HEK293 (cell line): ENCODE data around the gene IL12B.

Source experiments
- CTCF ChIA-PET: fragments of 350-600 bp; formaldehyde crosslinking; extraction: SDS; loops from one replicate; lab custom pipeline; 2021; ENCODE audit warnings: antibody characterized with exemption; lab: Yijun Ruan, JAX
- POLR2A ChIA-PET: fragments of 300-600 bp; formaldehyde crosslinking; extraction: SDS; loops from one replicate; lab custom pipeline; 2020; ENCODE audit warnings: antibody characterized with exemption, inconsistent platforms; lab: Yijun Ruan, JAX
- H3K27ac ChIP-seq: fragments of 200-500 bp; sonication (Bioruptor generic); 2 replicates; pipeline ENCODE4 v1.5.1; 2014; ENCODE audit warnings: low read depth, low read length, control low read depth, inconsistent platforms; ENCODE audit errors: extremely low read depth
- H3K36me3 ChIP-seq, 2 experiments: fragments of 200-500 bp in 1 of 2; sonication (Bioruptor generic) in 1 of 2; 1 replicate in 1 of 2; 2 replicates in 1 of 2; pipeline ENCODE4 v1.5.1; 2014 to 2017; ENCODE audit warnings: inconsistent platforms in 2 of 2, low read length in 2 of 2; ENCODE audit not compliant: control insufficient read depth in 2 of 2, insufficient read depth in 1 of 2
- H3K4me1 ChIP-seq: fragments of 200-500 bp; sonication (Bioruptor generic); 2 replicates; pipeline ENCODE4 v1.5.1; 2014; ENCODE audit warnings: mild to moderate bottlenecking, low read length, inconsistent platforms; ENCODE audit not compliant: control insufficient read depth, insufficient read depth
- H3K4me3 ChIP-seq: 2 replicates; pipeline ENCODE4 v1.5.1; 2011; ENCODE audit warnings: low read depth, mild to moderate bottlenecking, control low read depth, low read length, moderate library complexity
- H3K9me3 ChIP-seq: fragments of 200-500 bp; sonication (Bioruptor generic); 2 replicates; pipeline ENCODE4 v1.5.1; 2014; ENCODE audit warnings: low read depth, low read length, inconsistent platforms; ENCODE audit not compliant: control insufficient read depth, insufficient read depth
- HOXC10 ChIP-seq: sonication (generic); formaldehyde crosslinking; IDR thresholded peaks from 2 replicates; pipeline ENCODE4 v1.8.1; 2023; ENCODE audit warnings: mild to moderate bottlenecking, missing genetic modification reagents
- KLF10 ChIP-seq: fragments of 450-650 bp; IDR thresholded peaks from 2 replicates; pipeline ENCODE4 v1.5.1; 2018; ENCODE audit warnings: missing biosample characterization, mild to moderate bottlenecking, missing genetic modification characterization
- KLF9 ChIP-seq: fragments of 450-650 bp; formaldehyde crosslinking; IDR thresholded peaks from 2 replicates; pipeline ENCODE4 v1.5.1; 2016; ENCODE audit warnings: missing biosample characterization, missing genetic modification characterization, low read depth
- PRDM1 ChIP-seq: fragments of 450-650 bp; formaldehyde crosslinking; IDR thresholded peaks from 2 replicates; pipeline ENCODE4; 2016; ENCODE audit warnings: missing biosample characterization, missing genetic modification characterization
- YY1 ChIP-seq: fragments of 450-650 bp; formaldehyde crosslinking; IDR thresholded peaks from 2 replicates; pipeline ENCODE4 v1.5.1; 2018; ENCODE audit warnings: missing biosample characterization, missing genetic modification characterization
- YY2 ChIP-seq: fragments of 450-650 bp; formaldehyde crosslinking; IDR thresholded peaks from 2 replicates; pipeline ENCODE4 v1.5.1; 2016; ENCODE audit warnings: missing biosample characterization, missing genetic modification characterization
- ZNF157 ChIP-seq: fragments of 450-650 bp; formaldehyde crosslinking; IDR thresholded peaks from 2 replicates; pipeline ENCODE4 v1.5.1; 2016; ENCODE audit warnings: missing biosample characterization, missing genetic modification characterization
- ZNF223 ChIP-seq: fragments of 450-650 bp; formaldehyde crosslinking; IDR thresholded peaks from 2 replicates; pipeline ENCODE4 v1.5.1; 2016; ENCODE audit warnings: missing biosample characterization, missing genetic modification characterization
- ZNF561 ChIP-seq: fragments of 450-650 bp; IDR thresholded peaks from 2 replicates; pipeline ENCODE4 v1.5.1; 2018; ENCODE audit warnings: missing biosample characterization, missing genetic modification characterization, borderline replicate concordance
- TF ChIP-seq, protein P1 (sequence below): fragments of 450-650 bp; formaldehyde crosslinking; IDR thresholded peaks from 2 replicates; pipeline ENCODE4 v1.5.1; 2016; ENCODE audit warnings: missing biosample characterization, missing genetic modification characterization
- TF ChIP-seq, protein P2 (sequence below): fragments of 450-650 bp; formaldehyde crosslinking; IDR thresholded peaks from 2 replicates; pipeline ENCODE4 v1.5.1; 2016; ENCODE audit warnings: missing biosample characterization, missing genetic modification characterization, borderline replicate concordance
- TF ChIP-seq, protein P3 (sequence below): fragments of 450-650 bp; formaldehyde crosslinking; conservative IDR thresholded peaks from 2 replicates; pipeline ENCODE4 v1.5.1; 2016; ENCODE audit warnings: low read depth, missing biosample characterization, missing genetic modification characterization

Gene IL12B

DNA sequence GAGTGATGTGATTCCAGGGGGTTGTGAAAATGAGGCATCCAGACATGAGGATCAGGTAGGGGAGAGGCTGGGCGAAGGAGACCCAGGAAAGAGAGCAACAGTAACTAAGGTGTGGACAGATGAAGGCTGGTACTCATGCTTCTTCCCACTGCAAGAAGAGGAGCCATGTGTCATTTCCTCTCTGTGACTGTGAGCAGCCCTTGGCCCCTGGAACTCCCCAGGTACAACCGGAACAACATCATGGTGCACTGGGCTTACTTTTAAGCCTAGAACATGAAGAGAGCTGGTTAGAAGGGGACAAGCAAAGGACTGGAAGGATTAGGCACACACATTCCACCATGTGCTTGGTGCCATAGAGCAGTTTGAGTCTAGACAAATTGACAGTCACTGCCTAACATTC lies 10.9 kb upstream of the IL12B start:
- Histone ChIP-seq H3K36me3 (no peaks in the 10 kb centered on the region), H3K4me1 (peaks cover 6% of the 10 kb centered on the region), H3K9me3 (no peaks in the 10 kb centered on the region), H3K27ac (peak overlapping the region; percentile 10; the same call in 1 of the 2 replicates), H3K4me3 (no peak overlapping the region)
- ChIA-PET POLR2A (interaction anchor here (2.1 kb wide), 1 partner anchor 9 kb away, joined by 8 read pairs; no protein-coding TSS in a partner anchor), CTCF (interaction anchor here (0.6 to 3.3 kb wide), 2 partner anchors 9 to 1025 kb away, joined by 3 to 22 read pairs; no protein-coding TSS in a partner anchor)
- TF ChIP-seq ZNF223 (tag by site-specific recombination): peak; percentile 28; the same call in 1 of the 2 replicates
- TF ChIP-seq KLF10 (tag by site-specific recombination): no peak

DNA sequence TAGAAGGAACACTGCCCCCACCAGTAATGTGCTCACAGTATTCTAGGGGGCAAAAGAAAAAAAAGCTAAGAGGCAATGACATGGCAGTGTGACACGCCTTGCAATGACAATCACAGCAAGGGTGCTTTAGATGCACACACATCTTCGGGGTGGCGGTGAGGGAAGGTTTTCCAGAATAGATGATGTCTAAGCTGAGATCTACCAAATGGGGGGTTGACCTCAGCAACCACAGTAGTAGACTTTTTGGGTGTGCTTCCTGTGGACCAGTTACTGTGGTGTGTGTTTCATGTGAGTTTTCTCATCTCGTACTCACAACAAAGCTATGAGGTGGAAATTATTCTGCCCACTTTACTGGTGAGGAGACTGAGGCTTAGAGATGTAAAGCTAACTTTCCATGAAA lies 10.2 kb upstream of the IL12B start:
- Histone ChIP-seq H3K9me3 (no peaks in the 10 kb centered on the region), H3K27ac (no peak overlapping the region), H3K36me3 (no peaks in the 10 kb centered on the region), H3K4me1 (peaks cover 6% of the 10 kb centered on the region), H3K4me3 (no peak overlapping the region)
- ChIA-PET CTCF (interaction anchor here (0.6 to 3.3 kb wide), 2 partner anchors 8 to 1025 kb away, joined by 3 to 22 read pairs; no protein-coding TSS in a partner anchor), POLR2A (interaction anchor here (2.1 kb wide), 1 partner anchor 9 kb away, joined by 8 read pairs; no protein-coding TSS in a partner anchor)
- TF ChIP-seq, protein P1, sequence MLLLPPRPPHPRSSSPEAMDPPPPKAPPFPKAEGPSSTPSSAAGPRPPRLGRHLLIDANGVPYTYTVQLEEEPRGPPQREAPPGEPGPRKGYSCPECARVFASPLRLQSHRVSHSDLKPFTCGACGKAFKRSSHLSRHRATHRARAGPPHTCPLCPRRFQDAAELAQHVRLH: 0 out of 2 replicates have a peak, but pooled peaks have one; percentile 12
- no peak for TF ChIP-seq YY2 (tag by site-specific recombination)

DNA sequence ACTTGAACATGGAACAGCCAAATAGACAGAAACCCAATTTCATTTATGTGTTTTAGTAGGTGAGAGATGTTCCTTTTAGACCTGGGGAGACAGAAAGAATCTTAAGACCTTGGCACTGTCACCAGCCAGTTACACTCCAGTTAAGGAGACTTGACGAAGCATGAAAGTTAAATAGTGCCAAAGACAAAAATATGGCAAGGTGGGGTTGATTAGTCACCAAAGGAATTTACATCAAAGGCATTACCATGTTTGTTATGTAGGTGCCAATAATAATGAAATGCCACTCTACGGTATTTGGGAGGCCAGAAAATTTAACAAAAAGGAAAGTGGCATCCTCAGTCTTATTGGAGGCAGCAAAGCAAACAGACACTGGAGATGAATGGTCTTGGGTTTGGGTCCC lies 9.2 kb upstream of the IL12B start:
- TF ChIP-seq HOXC10 (CRISPR knock-in tag): no peak
- TF ChIP-seq, protein P2, sequence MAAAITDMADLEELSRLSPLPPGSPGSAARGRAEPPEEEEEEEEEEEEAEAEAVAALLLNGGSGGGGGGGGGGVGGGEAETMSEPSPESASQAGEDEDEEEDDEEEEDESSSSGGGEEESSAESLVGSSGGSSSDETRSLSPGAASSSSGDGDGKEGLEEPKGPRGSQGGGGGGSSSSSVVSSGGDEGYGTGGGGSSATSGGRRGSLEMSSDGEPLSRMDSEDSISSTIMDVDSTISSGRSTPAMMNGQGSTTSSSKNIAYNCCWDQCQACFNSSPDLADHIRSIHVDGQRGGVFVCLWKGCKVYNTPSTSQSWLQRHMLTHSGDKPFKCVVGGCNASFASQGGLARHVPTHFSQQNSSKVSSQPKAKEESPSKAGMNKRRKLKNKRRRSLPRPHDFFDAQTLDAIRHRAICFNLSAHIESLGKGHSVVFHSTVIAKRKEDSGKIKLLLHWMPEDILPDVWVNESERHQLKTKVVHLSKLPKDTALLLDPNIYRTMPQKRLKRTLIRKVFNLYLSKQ: no peak
- TF ChIP-seq ZNF561: no peak
- no peak for TF ChIP-seq YY1 (tag by site-specific recombination)
- no peak for TF ChIP-seq PRDM1 (tag by site-specific recombination)
- Histone ChIP-seq H3K36me3 (no peaks in the 10 kb centered on the region), H3K4me1 (peaks cover 6% of the 10 kb centered on the region), H3K9me3 (no peaks in the 10 kb centered on the region), H3K27ac (no peak overlapping the region), H3K4me3 (no peak overlapping the region)
- POLR2A ChIA-PET: interaction anchor here (0.6 kb wide), 1 partner anchor 141 kb away, joined by 5 read pairs; no protein-coding TSS in a partner anchor
- CTCF ChIA-PET: interaction anchor here (3.3 kb wide), 1 partner anchor 7 kb away, joined by 22 read pairs; no protein-coding TSS in a partner anchor

DNA sequence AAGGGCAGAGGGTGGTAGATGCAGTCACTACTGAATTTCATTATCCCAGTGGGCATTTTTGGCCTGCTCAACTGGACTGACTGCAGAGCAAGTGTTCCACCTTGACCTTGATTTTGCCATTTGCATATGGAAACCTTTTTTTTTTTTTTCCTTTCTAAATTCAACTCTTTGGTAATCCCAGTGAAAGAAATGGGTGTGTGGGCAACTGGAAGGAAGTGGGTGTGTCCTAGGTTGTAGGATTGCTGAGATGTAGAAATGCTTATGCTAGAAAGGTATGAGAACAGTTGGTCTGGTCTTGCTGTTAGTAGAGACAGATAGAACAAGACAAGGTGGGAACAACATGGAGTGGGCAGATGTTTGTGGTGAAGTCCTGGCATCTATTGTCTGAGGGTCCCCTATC lies 7.8 kb upstream of the IL12B start:
- TF ChIP-seq ZNF157 (tag by site-specific recombination) (no peak), KLF9 (tag by site-specific recombination) (0 out of 2 replicates have a peak, but pooled peaks have one; percentile 34)
- TF ChIP-seq, protein P3, sequence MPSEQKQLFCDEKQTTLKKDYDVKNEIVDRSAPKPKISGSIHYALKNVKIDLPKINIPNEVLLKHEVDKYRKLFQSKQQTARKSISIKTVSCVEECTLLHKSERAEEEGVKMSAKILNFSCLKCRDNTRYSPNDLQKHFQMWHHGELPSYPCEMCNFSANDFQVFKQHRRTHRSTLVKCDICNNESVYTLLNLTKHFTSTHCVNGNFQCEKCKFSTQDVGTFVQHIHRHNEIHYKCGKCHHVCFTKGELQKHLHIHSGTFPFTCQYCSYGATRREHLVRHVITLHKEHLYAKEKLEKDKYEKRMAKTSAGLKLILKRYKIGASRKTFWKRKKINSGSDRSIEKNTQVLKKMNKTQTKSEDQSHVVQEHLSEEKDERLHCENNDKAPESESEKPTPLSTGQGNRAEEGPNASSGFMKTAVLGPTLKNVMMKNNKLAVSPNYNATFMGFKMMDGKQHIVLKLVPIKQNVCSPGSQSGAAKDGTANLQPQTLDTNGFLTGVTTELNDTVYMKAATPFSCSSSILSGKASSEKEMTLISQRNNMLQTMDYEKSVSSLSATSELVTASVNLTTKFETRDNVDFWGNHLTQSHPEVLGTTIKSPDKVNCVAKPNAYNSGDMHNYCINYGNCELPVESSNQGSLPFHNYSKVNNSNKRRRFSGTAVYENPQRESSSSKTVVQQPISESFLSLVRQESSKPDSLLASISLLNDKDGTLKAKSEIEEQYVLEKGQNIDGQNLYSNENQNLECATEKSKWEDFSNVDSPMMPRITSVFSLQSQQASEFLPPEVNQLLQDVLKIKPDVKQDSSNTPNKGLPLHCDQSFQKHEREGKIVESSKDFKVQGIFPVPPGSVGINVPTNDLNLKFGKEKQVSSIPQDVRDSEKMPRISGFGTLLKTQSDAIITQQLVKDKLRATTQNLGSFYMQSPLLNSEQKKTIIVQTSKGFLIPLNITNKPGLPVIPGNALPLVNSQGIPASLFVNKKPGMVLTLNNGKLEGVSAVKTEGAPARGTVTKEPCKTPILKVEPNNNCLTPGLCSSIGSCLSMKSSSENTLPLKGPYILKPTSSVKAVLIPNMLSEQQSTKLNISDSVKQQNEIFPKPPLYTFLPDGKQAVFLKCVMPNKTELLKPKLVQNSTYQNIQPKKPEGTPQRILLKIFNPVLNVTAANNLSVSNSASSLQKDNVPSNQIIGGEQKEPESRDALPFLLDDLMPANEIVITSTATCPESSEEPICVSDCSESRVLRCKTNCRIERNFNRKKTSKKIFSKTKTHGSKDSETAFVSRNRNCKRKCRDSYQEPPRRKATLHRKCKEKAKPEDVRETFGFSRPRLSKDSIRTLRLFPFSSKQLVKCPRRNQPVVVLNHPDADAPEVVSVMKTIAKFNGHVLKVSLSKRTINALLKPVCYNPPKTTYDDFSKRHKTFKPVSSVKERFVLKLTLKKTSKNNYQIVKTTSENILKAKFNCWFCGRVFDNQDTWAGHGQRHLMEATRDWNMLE (tag by site-specific recombination): no peak
- TF ChIP-seq, all 188 proteins: peak for 1
- H3K36me3 ChIP-seq: no peaks in the 10 kb centered on the region
- H3K27ac ChIP-seq: no peak overlapping the region
- H3K4me3 ChIP-seq: no peak overlapping the region
- no peaks in the 10 kb centered on the region for H3K9me3 ChIP-seq
- CTCF ChIA-PET: interaction anchor here (0.7 to 1.2 kb wide), 2 partner anchors 113 to 178 kb away, joined by 3 read pairs; no protein-coding TSS in a partner anchor
- peaks cover 6% of the 10 kb centered on the region for H3K4me1 ChIP-seq
- POLR2A ChIA-PET: no interaction called here
